Cardiac muscle cell (in vitro differentiated cells and primary cell): Measurements from ENCODE around the gene RCVRN. TPM values are rescaled to one million over a fixed set of nuclear protein-coding genes. Genes with fewer than 3 reads are reported as not detected.

Source experiments
- DNase-seq, 2 donors: peaks; one replicate each; pipeline versions ENCODE4 v3.0.0 to v3.0.0-alpha.2; 2010 to 2017; ENCODE audit warnings: low read depth in 1 of 2, low spot score in 1 of 2
- H3K27ac ChIP-seq: fragments of 200-600 bp; sonication (generic); 2 replicates; pipeline ENCODE4 v1.5.1; 2016
- H3K27me3 ChIP-seq: fragments of 200-600 bp; sonication (generic); 2 replicates; pipeline ENCODE4 v1.6.0; 2016; ENCODE audit warnings: control low read depth
- H3K36me3 ChIP-seq: fragments of 200-600 bp; sonication (generic); 2 replicates; pipeline ENCODE4 v1.5.1; 2016; ENCODE audit warnings: control low read depth
- H3K4me1 ChIP-seq: fragments of 200-600 bp; sonication (generic); 2 replicates; pipeline ENCODE4 v1.8.1; 2017; ENCODE audit warnings: low read depth, mild to moderate bottlenecking, mixed run types
- H3K4me3 ChIP-seq: fragments of 200-600 bp; sonication (generic); 2 replicates; pipeline ENCODE4 v1.5.1; 2016; ENCODE audit warnings: mild to moderate bottlenecking
- H3K9me3 ChIP-seq: fragments of 200-600 bp; sonication (generic); 2 replicates; pipeline ENCODE4 v1.5.1; 2017; ENCODE audit warnings: low read depth, mild to moderate bottlenecking, control low read depth
- CTCF ChIP-seq: IDR thresholded peaks from 2 replicates; pipeline ENCODE4 v1.5.1; 2012; ENCODE audit warnings: low read depth, mild to moderate bottlenecking, low read length
- polyA plus RNA-seq: library from polyadenylated mRNA; unstranded; fragments of >200 nt; fragmentation: Nextera tagmentation; extraction: Ambion mirVana; gene quantifications from 2 replicates; pipeline ENCODE4 v1.2.1, GENCODE V29; 2016
- total RNA-seq: library from RNA; depleted of rRNA; stranded (reverse); fragments of >200 nt; gene quantifications from 2 replicates; pipeline ENCODE4 v1.2.3, GENCODE V29; 2016

Gene RCVRN
- total and polyA plus RNA-seq, 2 experiments from 2014 or later, result 0.06 TPM; not detected in 1

- no peaks in the 10 kb centered on the region for H3K36me3 ChIP-seq
- no peak for DNase-seq
Observed at GRCh38 chr17:9907883-9908648, 3.0 kb upstream of the RCVRN start.

GRCh38 chr17:9907131-9907530, 2.1 kb upstream of the RCVRN start:
- Histone ChIP-seq H3K9me3 (no peaks in the 10 kb centered on the region), H3K4me1 (no peaks in the 10 kb centered on the region), H3K27me3 (no peaks in the 10 kb centered on the region), H3K4me3 (no peak overlapping the region), H3K27ac (no peak overlapping the region), H3K36me3 (no peaks in the 10 kb centered on the region)
- no peak for TF ChIP-seq CTCF
- no peak for DNase-seq

More at GRCh38 chr17:9907883-9908648, 3.0 kb upstream of the RCVRN start:
- Histone ChIP-seq H3K4me3 (no peak overlapping the region), H3K27me3 (no peaks in the 10 kb centered on the region), H3K4me1 (no peaks in the 10 kb centered on the region), H3K9me3 (no peaks in the 10 kb centered on the region), H3K27ac (no peak overlapping the region)
- no peak for TF ChIP-seq CTCF

- Histone ChIP-seq H3K9me3 (no peaks in the 10 kb centered on the region), H3K36me3 (no peaks in the 10 kb centered on the region), H3K27me3 (no peaks in the 10 kb centered on the region), H3K4me1 (no peaks in the 10 kb centered on the region), H3K4me3 (no peak overlapping the region), H3K27ac (no peak overlapping the region)
- no peak for DNase-seq
- TF ChIP-seq CTCF, result no peak
Observed at GRCh38 chr17:9906616-9907015, 1.5 kb upstream of the RCVRN start.

- Histone ChIP-seq H3K9me3 (no peaks in the 10 kb centered on the region), H3K4me3 (no peak overlapping the region), H3K27me3 (no peaks in the 10 kb centered on the region), H3K4me1 (no peaks in the 10 kb centered on the region), H3K36me3 (no peaks in the 10 kb centered on the region), H3K27ac (no peak overlapping the region)
- TF ChIP-seq CTCF, result peak; percentile 71
- DNase-seq, result peak; percentile 35 to 46
Observed at GRCh38 chr17:9905902-9906301, 831 bp upstream of the RCVRN start.

GRCh38 chr17:9904277-9905077, 594 bp downstream of the RCVRN start:
- no peak for TF ChIP-seq CTCF
- Histone ChIP-seq H3K36me3 (no peaks in the 10 kb centered on the region), H3K9me3 (no peaks in the 10 kb centered on the region), H3K4me1 (no peaks in the 10 kb centered on the region), H3K27ac (no peak overlapping the region), H3K4me3 (no peak overlapping the region), H3K27me3 (no peaks in the 10 kb centered on the region)
- no peak for DNase-seq
